CD14-positive monocyte (primary cell): ENCODE measurements around the gene TBXAS1. TPM values are rescaled to one million over a fixed set of nuclear protein-coding genes. Genes with fewer than 3 reads are reported as not detected.

Source experiments
- DNase-seq, 3 donors: peaks; one replicate each; pipeline ENCODE4 v3.0.0-alpha.2; 2011 to 2022
- H2AFZ ChIP-seq: 2 replicates; pipeline ENCODE4 v1.6.0; 2012; ENCODE audit warnings: mild to moderate bottlenecking, low read depth, low read length, inconsistent platforms; ENCODE audit not compliant: insufficient read depth, poor library complexity, severe bottlenecking
- H3K27ac ChIP-seq, 2 donors: 1 replicate in 1 of 2; 2 replicates in 1 of 2; pipeline ENCODE4 v1.5.1; 2012 to 2013; ENCODE audit warnings: low read length in 2 of 2, control low read depth in 1 of 2, inconsistent platforms in 1 of 2, low read depth in 1 of 2, mild to moderate bottlenecking in 1 of 2
- H3K27me3 ChIP-seq, 2 donors: one replicate each; pipeline versions ENCODE4 v1.6.0 to v1.6.1; 2011 to 2013; ENCODE audit warnings: low read length in 2 of 2; ENCODE audit not compliant: control insufficient read depth in 2 of 2, insufficient read depth in 2 of 2
- H3K36me3 ChIP-seq, 2 donors: replicated peaks in 1 of 2; 1 replicate in 1 of 2; 2 replicates in 1 of 2; pipeline versions ENCODE4 v1.5.1 to v1.6.1; 2012 to 2013; ENCODE audit warnings: low read length in 2 of 2, control low read depth in 1 of 2, inconsistent platforms in 1 of 2, mild to moderate bottlenecking in 1 of 2; ENCODE audit not compliant: insufficient read depth in 2 of 2, control insufficient read depth in 1 of 2
- H3K4me1 ChIP-seq, 2 donors: 1 replicate in 1 of 2; 2 replicates in 1 of 2; pipeline versions ENCODE4 v1.5.1 to v1.6.1; 2012 to 2013; ENCODE audit warnings: low read length in 2 of 2, control low read depth in 1 of 2, inconsistent platforms in 1 of 2, mild to moderate bottlenecking in 1 of 2, moderate library complexity in 1 of 2; ENCODE audit not compliant: insufficient read depth in 2 of 2, control insufficient read depth in 1 of 2
- H3K4me2 ChIP-seq: replicated peaks from 2 replicates; pipeline ENCODE3; 2012; ENCODE audit warnings: low read length, moderate library complexity, mild to moderate bottlenecking; ENCODE audit not compliant: poor library complexity, severe bottlenecking; ENCODE audit errors: extremely low read depth
- H3K4me3 ChIP-seq, 3 experiments: fragments of 200-600 bp in 1 of 3; sonication (generic) in 1 of 3; replicated peaks in 1 of 3; 1 replicate in 2 of 3; 2 replicates in 1 of 3; pipeline ENCODE4 v1.5.1; 2011 to 2013; ENCODE audit warnings: low read length in 3 of 3, mild to moderate bottlenecking in 3 of 3, control low read depth in 2 of 3, low read depth in 2 of 3, inconsistent platforms in 1 of 3, moderate library complexity in 1 of 3
- H3K79me2 ChIP-seq: 2 replicates; pipeline ENCODE4 v1.6.0; 2012; ENCODE audit warnings: mild to moderate bottlenecking, control low read depth, inconsistent platforms, low read length, moderate library complexity; ENCODE audit not compliant: insufficient read depth
- H3K9ac ChIP-seq: 2 replicates; pipeline ENCODE4 v1.6.0; 2017; ENCODE audit warnings: low read length, mild to moderate bottlenecking; ENCODE audit not compliant: insufficient read depth, poor library complexity, severe bottlenecking
- H3K9me3 ChIP-seq, 2 donors: replicated peaks in 1 of 2; 1 replicate in 1 of 2; 2 replicates in 1 of 2; pipeline versions ENCODE4 v1.5.1 to v1.6.1; 2012 to 2013; ENCODE audit warnings: low read length in 2 of 2, control low read depth in 1 of 2; ENCODE audit not compliant: control insufficient read depth in 1 of 2, insufficient read depth in 1 of 2
- H4K20me1 ChIP-seq: 2 replicates; pipeline ENCODE4 v1.6.0; 2012; ENCODE audit warnings: mild to moderate bottlenecking, low read length, control low read depth, moderate library complexity; ENCODE audit not compliant: insufficient read depth
- H3K27ac Mint-ChIP-seq, 7 donors: one replicate each; pipeline ENCODE4 v1.8.0; 2020; ENCODE audit warnings: mild to moderate bottlenecking in 7 of 7, mixed read lengths in 7 of 7, moderate library complexity in 6 of 7, inconsistent platforms in 2 of 7
- H3K27me3 Mint-ChIP-seq, 3 donors: one replicate each; pipeline ENCODE4 v1.8.0; 2021 to 2022; ENCODE audit warnings: low read depth in 3 of 3, mild to moderate bottlenecking in 3 of 3, mixed read lengths in 3 of 3, moderate library complexity in 3 of 3, inconsistent platforms in 1 of 3
- H3K36me3 Mint-ChIP-seq, 2 donors: one replicate each; pipeline ENCODE4 v1.8.0; 2020; ENCODE audit warnings: mixed read lengths in 2 of 2, inconsistent platforms in 1 of 2, mild to moderate bottlenecking in 1 of 2
- H3K4me1 Mint-ChIP-seq: one replicate; pipeline ENCODE4 v1.8.0; 2020; ENCODE audit warnings: mild to moderate bottlenecking, mixed read lengths
- H3K4me3 Mint-ChIP-seq, 2 donors: one replicate each; pipeline ENCODE4 v1.8.0; 2020; ENCODE audit warnings: mild to moderate bottlenecking in 2 of 2, mixed read lengths in 2 of 2, moderate library complexity in 1 of 2
- H3K9me3 Mint-ChIP-seq, 7 donors: one replicate each; pipeline ENCODE4 v1.8.0; 2020 to 2022; ENCODE audit warnings: mixed read lengths in 7 of 7, mild to moderate bottlenecking in 6 of 7, moderate library complexity in 6 of 7, inconsistent platforms in 2 of 7
- CTCF ChIP-seq: fragments of 200-600 bp; IDR thresholded peaks from one replicate; pipeline ENCODE4 v1.8.0; 2022; ENCODE audit warnings: antibody characterized with exemption, mild to moderate bottlenecking
- WGBS: methylation state at CpG from one replicate; pipeline ENCODE4 v1.1.5; 2013; ENCODE audit warnings: missing lambda C conversion rate; ENCODE audit not compliant: insufficient coverage; 5-methylcytosine and 5-hydroxymethylcytosine counted together
- intact Hi-C, 2 donors: fragments of 100-400 bp; cut with micrococcal nuclease; formaldehyde crosslinking; loops; one replicate each; pipeline versions ENCODE4 v1.15.0 to v1.15.1; 2023
- polyA plus RNA-seq, 3 donors: library from polyadenylated mRNA; depleted of rRNA in 1 of 3; unstranded in 2 of 3; stranded (reverse) in 1 of 3; fragments of 300-500 nt in 2 of 3; fragments of >200 nt in 1 of 3; fragmentation: Illumina TruSeq in 2 of 3; gene quantifications; 1 replicate in 2 of 3; 2 replicates in 1 of 3; pipeline ENCODE4 v1.2.3, GENCODE V29; 2012 to 2021

TBXAS1 gene
- polyA plus RNA-seq, 3 donors: 289 to 335 (median 298) TPM

DNA sequence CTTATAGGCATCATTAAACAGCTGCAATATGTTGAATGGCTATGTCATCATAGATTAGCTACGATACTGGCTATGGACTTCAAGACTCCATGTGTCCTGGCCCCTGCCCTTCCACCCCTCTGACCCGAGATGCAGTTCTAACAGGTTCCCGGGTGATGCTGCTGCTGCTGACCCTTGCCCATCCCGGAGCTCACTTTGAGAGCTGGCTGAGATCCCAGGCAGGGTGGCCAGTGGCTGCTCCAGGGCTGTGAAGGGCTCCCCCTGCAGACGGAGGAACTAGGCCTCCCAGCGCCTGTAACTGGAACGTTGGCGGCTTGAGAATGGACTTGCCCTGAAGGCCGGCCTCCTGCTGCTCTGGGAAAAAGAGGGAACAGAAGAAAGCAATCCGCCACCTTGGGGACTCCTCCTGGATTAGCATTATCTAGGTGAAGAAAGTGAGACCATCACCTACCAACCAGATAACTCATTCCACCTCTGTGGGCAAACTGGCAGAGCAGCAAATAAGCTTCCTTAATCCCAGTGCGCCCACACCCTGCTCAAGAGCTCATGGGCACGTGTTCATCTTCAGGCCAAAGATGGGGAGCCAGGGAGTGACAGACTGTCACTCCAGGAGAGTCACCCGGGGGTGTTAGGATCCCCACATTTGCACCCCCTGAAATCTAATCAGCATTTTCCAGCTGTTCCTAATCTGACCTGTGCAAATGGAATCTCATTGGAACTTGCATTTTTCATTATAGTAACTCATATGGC, 176.9 kb downstream of the TBXAS1 start:
- H3K36me3 ChIP-seq: peaks cover 41 to 90% of the 10 kb centered on the region in 2 donors
- H3K4me1 ChIP-seq: no peaks in the 10 kb centered on the region
- DNase-seq: no peak
- H3K79me2 ChIP-seq: no peaks in the 10 kb centered on the region
- peak overlapping the region in 1 of 2 donors; percentile 23 for H3K27ac ChIP-seq
- H4K20me1 ChIP-seq: peaks cover 95% of the 10 kb centered on the region
- intact Hi-C loops: loop anchor here in 1 of 2 donors (10.0 kb wide), 1 partner anchor 361 kb away; no protein-coding TSS in a partner anchor
- Mint-ChIP-seq H3K36me3 (peaks cover 61 to 85% of the 10 kb centered on the region in 2 donors), H3K9me3 (peaks cover 0 to 3% (median 0%) of the 10 kb centered on the region in 7 donors), H3K4me1 (peaks cover 4% of the 10 kb centered on the region), H3K27ac (peak overlapping the region in 2 of 7 donors; percentile 18 to 60), H3K4me3 (no peak overlapping the region), H3K27me3 (peaks cover 0 to 3% (median 3%) of the 10 kb centered on the region in 3 donors)
- WGBS: 88% methylated on average over 8 of the region's 13 CpGs
- H3K4me2 ChIP-seq: no peak overlapping the region
- H2AFZ ChIP-seq: no peak overlapping the region
- H3K4me3 ChIP-seq: no peak overlapping the region
- no peak overlapping the region for H3K9ac ChIP-seq
- no peaks in the 10 kb centered on the region for H3K27me3 ChIP-seq
- no peaks in the 10 kb centered on the region for H3K9me3 ChIP-seq
- TF ChIP-seq CTCF: no peak

- peaks cover 93% of the 10 kb centered on the region for H4K20me1 ChIP-seq
- H3K4me2 ChIP-seq: no peak overlapping the region
- no peak overlapping the region for H3K27ac ChIP-seq
- Mint-ChIP-seq H3K4me3 (no peak overlapping the region), H3K4me1 (peaks cover 4% of the 10 kb centered on the region), H3K36me3 (peaks cover 65 to 89% of the 10 kb centered on the region in 2 donors), H3K9me3 (no peaks in the 10 kb centered on the region), H3K27me3 (peaks cover 0 to 3% (median 3%) of the 10 kb centered on the region in 3 donors), H3K27ac (no peak overlapping the region)
- H2AFZ ChIP-seq: no peak overlapping the region
- WGBS: 98% methylated on average over 7 of the region's 10 CpGs
- no peaks in the 10 kb centered on the region for H3K9me3 ChIP-seq
- no peaks in the 10 kb centered on the region for H3K79me2 ChIP-seq
- H3K36me3 ChIP-seq: peaks cover 44 to 90% of the 10 kb centered on the region in 2 donors
- no peak for TF ChIP-seq CTCF
- H3K27me3 ChIP-seq: no peaks in the 10 kb centered on the region
- intact Hi-C loops: loop anchor here in 1 of 2 donors (10.0 kb wide), 1 partner anchor 362 kb away; no protein-coding TSS in a partner anchor
- DNase-seq: no peak
- no peak overlapping the region for H3K4me3 ChIP-seq
- no peaks in the 10 kb centered on the region for H3K4me1 ChIP-seq
- no peak overlapping the region for H3K9ac ChIP-seq
These were observed 177.5 kb downstream of the TBXAS1 start for GRCh38 chr7:140006600-140006999.
